ENCODE results near the gene RB1.

DNA sequence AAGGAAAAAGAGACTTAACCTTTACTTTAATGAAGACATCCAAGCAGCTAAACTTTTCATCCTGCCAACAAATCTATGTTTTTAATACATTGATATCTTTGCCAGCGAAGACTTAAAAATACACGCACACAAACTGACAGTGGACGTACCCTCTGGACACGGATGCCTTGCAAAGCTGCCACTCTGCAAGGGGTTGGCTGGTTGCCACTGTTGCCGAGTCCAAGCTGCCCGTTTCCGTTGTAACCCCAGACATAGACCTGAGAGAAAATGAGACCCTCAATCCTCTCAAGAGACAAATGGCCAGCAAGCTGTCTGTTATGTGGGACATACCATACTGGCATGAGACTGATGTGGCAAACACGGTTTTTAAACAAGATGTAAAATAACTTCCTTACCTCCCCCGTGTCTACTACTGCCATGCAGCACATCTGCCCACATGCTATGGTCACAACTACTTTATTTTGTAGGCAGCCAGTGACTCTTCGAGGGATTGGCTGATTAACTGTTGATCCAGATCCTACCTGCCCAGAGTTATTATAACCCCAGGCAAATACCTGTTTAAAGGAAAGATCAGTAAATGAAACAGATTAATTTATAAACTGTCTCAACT is 208.2 kb downstream of the RB1 start:
- TF ChIP-seq, protein P1, sequence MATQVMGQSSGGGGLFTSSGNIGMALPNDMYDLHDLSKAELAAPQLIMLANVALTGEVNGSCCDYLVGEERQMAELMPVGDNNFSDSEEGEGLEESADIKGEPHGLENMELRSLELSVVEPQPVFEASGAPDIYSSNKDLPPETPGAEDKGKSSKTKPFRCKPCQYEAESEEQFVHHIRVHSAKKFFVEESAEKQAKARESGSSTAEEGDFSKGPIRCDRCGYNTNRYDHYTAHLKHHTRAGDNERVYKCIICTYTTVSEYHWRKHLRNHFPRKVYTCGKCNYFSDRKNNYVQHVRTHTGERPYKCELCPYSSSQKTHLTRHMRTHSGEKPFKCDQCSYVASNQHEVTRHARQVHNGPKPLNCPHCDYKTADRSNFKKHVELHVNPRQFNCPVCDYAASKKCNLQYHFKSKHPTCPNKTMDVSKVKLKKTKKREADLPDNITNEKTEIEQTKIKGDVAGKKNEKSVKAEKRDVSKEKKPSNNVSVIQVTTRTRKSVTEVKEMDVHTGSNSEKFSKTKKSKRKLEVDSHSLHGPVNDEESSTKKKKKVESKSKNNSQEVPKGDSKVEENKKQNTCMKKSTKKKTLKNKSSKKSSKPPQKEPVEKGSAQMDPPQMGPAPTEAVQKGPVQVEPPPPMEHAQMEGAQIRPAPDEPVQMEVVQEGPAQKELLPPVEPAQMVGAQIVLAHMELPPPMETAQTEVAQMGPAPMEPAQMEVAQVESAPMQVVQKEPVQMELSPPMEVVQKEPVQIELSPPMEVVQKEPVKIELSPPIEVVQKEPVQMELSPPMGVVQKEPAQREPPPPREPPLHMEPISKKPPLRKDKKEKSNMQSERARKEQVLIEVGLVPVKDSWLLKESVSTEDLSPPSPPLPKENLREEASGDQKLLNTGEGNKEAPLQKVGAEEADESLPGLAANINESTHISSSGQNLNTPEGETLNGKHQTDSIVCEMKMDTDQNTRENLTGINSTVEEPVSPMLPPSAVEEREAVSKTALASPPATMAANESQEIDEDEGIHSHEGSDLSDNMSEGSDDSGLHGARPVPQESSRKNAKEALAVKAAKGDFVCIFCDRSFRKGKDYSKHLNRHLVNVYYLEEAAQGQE (IDR thresholded peaks at IDR 0.05) = no peak
- TF ChIP-seq HMGXB4 (CRISPR knock-in tag; IDR thresholded peaks at IDR 0.05; ENCODE audit: borderline replicate concordance) = no peak
- TF ChIP-seq HDAC2 (IDR thresholded peaks at IDR 0.05) = no peak
- TF ChIP-seq PHF8 (IDR thresholded peaks at IDR 0.05; ENCODE audit: borderline replicate concordance, low read depth) = no peak
- TF ChIP-seq CTCF (IDR thresholded peaks at IDR 0.05) = no peak
- no peak for TF ChIP-seq MAZ (IDR thresholded peaks at IDR 0.05; ENCODE audit: borderline replicate concordance, low read depth, low read length)
- TF ChIP-seq RAD21 (conservative IDR thresholded peaks at IDR 0.05 in 1 of 2, IDR thresholded peaks at IDR 0.05 in 1 of 2) = no peak
- no peak for TF ChIP-seq ELK1 (IDR thresholded peaks at IDR 0.05; ENCODE audit: low read depth, low read length)
- no peak for TF ChIP-seq MAFK (IDR thresholded peaks at IDR 0.05; ENCODE audit: partially characterized antibody)
- TF ChIP-seq EP300 (IDR thresholded peaks at IDR 0.05) = no peak
- TF ChIP-seq POLR2A (IDR thresholded peaks at IDR 0.05; ENCODE audit: low read length) = no peak
- TF ChIP-seq BHLHE40 (IDR thresholded peaks at IDR 0.05; ENCODE audit: low read depth, low read length) = no peak
- TF ChIP-seq SMC3 (IDR thresholded peaks at IDR 0.05) = no peak

All from A549 (cell line).